GM15510 (cell line): ENCODE measurements around the gene SETD6.

Source experiments
- POLR2A ChIP-seq: IDR thresholded peaks from 3 replicates; pipeline ENCODE4 v1.6.1; 2011; ENCODE audit warnings: borderline replicate concordance; ENCODE audit not compliant: insufficient read length; ENCODE audit errors: extremely low read depth

The SETD6 gene

GRCh38 chr16:58501242-58502131, 13.8 kb upstream of the SETD6 start:
- no peak for TF ChIP-seq POLR2A

GRCh38 chr16:58502217-58502921, 12.9 kb upstream of the SETD6 start:
- TF ChIP-seq POLR2A, result no peak

- TF ChIP-seq POLR2A, result no peak
Measured at GRCh38 chr16:58503166-58503862, 12.0 kb upstream of the SETD6 start.

- TF ChIP-seq POLR2A, result no peak
Measured at GRCh38 chr16:58503863-58504688, 11.2 kb upstream of the SETD6 start.

- no peak for TF ChIP-seq POLR2A
Measured at GRCh38 chr16:58506241-58507194, 8.8 kb upstream of the SETD6 start.

- no peak for TF ChIP-seq POLR2A
Measured at GRCh38 chr16:58507195-58507962, 7.9 kb upstream of the SETD6 start.

- TF ChIP-seq POLR2A, result no peak
Measured at GRCh38 chr16:58507963-58508670, 7.2 kb upstream of the SETD6 start.

- no peak for TF ChIP-seq POLR2A
Measured at GRCh38 chr16:58508671-58509251, 6.6 kb upstream of the SETD6 start.

GRCh38 chr16:58509256-58510096, 5.8 kb upstream of the SETD6 start:
- TF ChIP-seq POLR2A, result no peak

GRCh38 chr16:58510097-58510775, 5.1 kb upstream of the SETD6 start:
- TF ChIP-seq POLR2A, result no peak
